H1 (cell line): Measurements from ENCODE around the gene KRTAP10-5.

Experiments
- BCL11A ChIP-seq, 2 experiments: IDR thresholded peaks; one replicate each; pipeline ENCODE4 v1.6.1; 2011; ENCODE audit warnings: low read depth in 2 of 2, low read length in 2 of 2, mild to moderate bottlenecking in 2 of 2
- CBX8 ChIP-seq: fragments of 300-800, 300-1000 bp; sonication (generic); IDR thresholded peaks from 2 replicates; pipeline ENCODE4 v1.7.1; 2016; ENCODE audit warnings: low read depth, low read length, borderline replicate concordance
- CREB1 ChIP-seq: IDR thresholded peaks from 2 replicates; pipeline ENCODE4 v1.6.1; 2012; ENCODE audit warnings: inconsistent platforms
- CTCF ChIP-seq, 3 experiments: IDR thresholded peaks; 1 replicate in 2 of 3; 2 replicates in 1 of 3; pipeline versions ENCODE4 v1.5.1 to v1.6.1; 2011; ENCODE audit warnings: low read length in 3 of 3, mild to moderate bottlenecking in 3 of 3, inconsistent platforms in 2 of 3, low read depth in 1 of 3, moderate library complexity in 1 of 3; ENCODE audit not compliant: insufficient read depth in 1 of 3; ENCODE audit errors: control extremely low read depth in 1 of 3
- EZH2 ChIP-seq: fragments of 200-600 bp; sonication (generic); IDR thresholded peaks from 2 replicates; pipeline ENCODE4 v1.7.1; 2012; ENCODE audit warnings: low read depth, mild to moderate bottlenecking, moderate library complexity, low read length, inconsistent platforms; ENCODE audit not compliant: severe bottlenecking
- MAX ChIP-seq: IDR thresholded peaks from 2 replicates; pipeline ENCODE4 v1.6.1; 2012; ENCODE audit warnings: inconsistent platforms
- POLR2A ChIP-seq, 2 experiments: IDR thresholded peaks; 1 replicate in 1 of 2; 2 replicates in 1 of 2; pipeline ENCODE4 v1.6.1; 2011; ENCODE audit warnings: low read depth in 2 of 2, low read length in 2 of 2, mild to moderate bottlenecking in 2 of 2; ENCODE audit errors: control extremely low read depth in 1 of 2
- RAD21 ChIP-seq, 2 experiments: IDR thresholded peaks in 1 of 2; conservative IDR thresholded peaks in 1 of 2; 2 replicates each; pipeline ENCODE4 v1.6.1; 2011; ENCODE audit warnings: low read depth in 2 of 2, low read length in 2 of 2, improper control_type of control experiment in 1 of 2, inconsistent platforms in 1 of 2, mild to moderate bottlenecking in 1 of 2, moderate library complexity in 1 of 2
- RFX5 ChIP-seq: IDR thresholded peaks from 2 replicates; pipeline ENCODE4 v1.6.1; 2011; ENCODE audit warnings: low read depth, low read length, improper control_type of control experiment, borderline replicate concordance
- SP4 ChIP-seq: IDR thresholded peaks from 2 replicates; pipeline ENCODE4 v1.6.1; 2012; ENCODE audit warnings: low read length, inconsistent platforms
- SRF ChIP-seq: IDR thresholded peaks from 2 replicates; pipeline ENCODE4 v1.6.1; 2011; ENCODE audit warnings: mild to moderate bottlenecking, low read depth, low read length, moderate library complexity
- TBP ChIP-seq: IDR thresholded peaks from 2 replicates; pipeline ENCODE4 v1.6.1; 2011; ENCODE audit warnings: low read depth, low read length, improper control_type of control experiment
- TEAD4 ChIP-seq: IDR thresholded peaks from 2 replicates; pipeline ENCODE4 v1.6.1; 2012; ENCODE audit warnings: low read depth, low read length, inconsistent platforms, mixed read lengths

- no peak for TF ChIP-seq SRF
- no peak for TF ChIP-seq MAX
- TF ChIP-seq BCL11A (IDR thresholded peaks at IDR 0.05; ENCODE audit: low read depth in 2 of 2, low read length in 2 of 2) = no peak
- TF ChIP-seq POLR2A (IDR thresholded peaks at IDR 0.05; ENCODE audit: control extremely low read depth in 1 of 2, low read depth in 2 of 2, low read length in 2 of 2) = no peak
- no peak for TF ChIP-seq CBX8
- no peak for TF ChIP-seq CTCF (IDR thresholded peaks at IDR 0.05; ENCODE audit: control extremely low read depth in 1 of 3, insufficient read depth in 1 of 3, low read depth in 1 of 3, low read length in 3 of 3)
- no peak for TF ChIP-seq TEAD4
- TF ChIP-seq EZH2 = no peak
- TF ChIP-seq SP4 = no peak
- TF ChIP-seq CREB1 = no peak
- no peak for TF ChIP-seq RFX5
- no peak for TF ChIP-seq RAD21 (IDR thresholded peaks at IDR 0.05 in 1 of 2, conservative IDR thresholded peaks at IDR 0.05 in 1 of 2; ENCODE audit: low read depth in 2 of 2, low read length in 2 of 2)
- no peak for TF ChIP-seq TBP
These were observed 15.8 kb upstream of the KRTAP10-5 start for GRCh38 chr21:44596068-44596725.
